ENCODE data around the gene KEL. TPM values are rescaled to one million over a fixed set of nuclear protein-coding genes. Genes with fewer than 3 reads are reported as not detected.

KEL gene
- total RNA-seq, 1 donor, result not detected

- H3K79me2 ChIP-seq (ENCODE audit: insufficient read depth, low read length), result no peaks in the 10 kb centered on the region
- H2AFZ ChIP-seq (ENCODE audit: low read length), result no peak overlapping the region
- H3K4me3 ChIP-seq (ENCODE audit: insufficient read depth, low read length), result no peak overlapping the region
- no peak overlapping the region for H3K27ac ChIP-seq (ENCODE audit: low read depth, low read length)
- DNase-seq (ENCODE audit: insufficient read length, low spot score, missing footprints), result no peak
- H3K27me3 ChIP-seq (ENCODE audit: insufficient read depth, low read length), result no peaks in the 10 kb centered on the region
- H4K20me1 ChIP-seq (ENCODE audit: insufficient read depth, low read length), result no peaks in the 10 kb centered on the region
- H3K4me2 ChIP-seq (ENCODE audit: insufficient read depth, low read length), result no peak overlapping the region
- H3K9me3 ChIP-seq (ENCODE audit: low read depth, low read length), result no peaks in the 10 kb centered on the region
- TF ChIP-seq, protein P1, sequence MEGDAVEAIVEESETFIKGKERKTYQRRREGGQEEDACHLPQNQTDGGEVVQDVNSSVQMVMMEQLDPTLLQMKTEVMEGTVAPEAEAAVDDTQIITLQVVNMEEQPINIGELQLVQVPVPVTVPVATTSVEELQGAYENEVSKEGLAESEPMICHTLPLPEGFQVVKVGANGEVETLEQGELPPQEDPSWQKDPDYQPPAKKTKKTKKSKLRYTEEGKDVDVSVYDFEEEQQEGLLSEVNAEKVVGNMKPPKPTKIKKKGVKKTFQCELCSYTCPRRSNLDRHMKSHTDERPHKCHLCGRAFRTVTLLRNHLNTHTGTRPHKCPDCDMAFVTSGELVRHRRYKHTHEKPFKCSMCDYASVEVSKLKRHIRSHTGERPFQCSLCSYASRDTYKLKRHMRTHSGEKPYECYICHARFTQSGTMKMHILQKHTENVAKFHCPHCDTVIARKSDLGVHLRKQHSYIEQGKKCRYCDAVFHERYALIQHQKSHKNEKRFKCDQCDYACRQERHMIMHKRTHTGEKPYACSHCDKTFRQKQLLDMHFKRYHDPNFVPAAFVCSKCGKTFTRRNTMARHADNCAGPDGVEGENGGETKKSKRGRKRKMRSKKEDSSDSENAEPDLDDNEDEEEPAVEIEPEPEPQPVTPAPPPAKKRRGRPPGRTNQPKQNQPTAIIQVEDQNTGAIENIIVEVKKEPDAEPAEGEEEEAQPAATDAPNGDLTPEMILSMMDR (IDR thresholded peaks at IDR 0.05; ENCODE audit: extremely low read depth, low read depth, low read length), result no peak
- no peaks in the 10 kb centered on the region for H3K4me1 ChIP-seq (ENCODE audit: insufficient read depth, low read length)
- no peaks in the 10 kb centered on the region for H3K36me3 ChIP-seq (ENCODE audit: insufficient read depth, low read length)
These were observed 6.1 kb upstream of the KEL start for GRCh38 chr7:142968229-142968628.

DNA sequence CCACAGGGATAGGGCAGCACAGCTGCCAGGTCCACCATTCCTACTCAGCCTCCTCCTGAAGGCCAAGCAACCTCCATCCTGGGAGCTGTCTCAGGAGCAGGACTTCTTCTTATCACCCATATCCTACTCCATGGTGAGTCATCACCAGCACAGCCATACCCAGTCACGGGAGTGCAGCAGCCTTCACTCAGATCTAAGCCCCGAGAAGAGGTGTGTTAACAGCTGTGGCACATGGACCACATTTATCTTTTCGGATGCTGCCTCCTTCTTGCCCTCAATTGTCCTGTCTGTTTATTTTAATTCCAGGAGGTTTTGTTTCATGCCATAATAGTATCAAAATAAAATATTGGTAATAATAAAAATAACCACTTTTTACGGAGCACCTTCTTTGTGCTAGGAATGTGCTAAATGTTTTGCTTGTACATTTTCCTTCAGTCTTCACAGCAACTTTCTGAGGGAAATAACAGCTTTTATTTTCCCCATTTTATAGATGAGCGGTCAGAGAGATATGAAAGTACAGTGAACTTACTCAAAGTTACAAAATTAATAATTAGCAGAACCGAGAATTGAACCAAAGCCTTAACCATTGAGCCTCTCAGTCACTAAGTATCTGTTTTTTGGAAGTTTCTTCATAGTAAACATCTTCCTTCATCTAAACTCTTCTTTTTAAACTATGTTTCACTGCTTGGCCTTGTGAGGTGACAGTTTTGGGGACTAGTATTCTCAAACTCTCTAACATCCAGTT is 2.5 kb upstream of the KEL start:
- Histone ChIP-seq H2AFZ (ENCODE audit: low read length) (no peak overlapping the region), H3K27me3 (ENCODE audit: insufficient read depth, low read length) (no peaks in the 10 kb centered on the region), H3K9me3 (ENCODE audit: low read depth, low read length) (no peaks in the 10 kb centered on the region), H3K79me2 (ENCODE audit: insufficient read depth, low read length) (no peaks in the 10 kb centered on the region), H3K4me3 (ENCODE audit: insufficient read depth, low read length) (no peak overlapping the region), H3K4me1 (ENCODE audit: insufficient read depth, low read length) (no peaks in the 10 kb centered on the region), H3K27ac (ENCODE audit: low read depth, low read length) (no peak overlapping the region), H3K4me2 (ENCODE audit: insufficient read depth, low read length) (no peak overlapping the region), H4K20me1 (ENCODE audit: insufficient read depth, low read length) (no peaks in the 10 kb centered on the region), H3K36me3 (ENCODE audit: insufficient read depth, low read length) (no peaks in the 10 kb centered on the region)
- DNase-seq (ENCODE audit: insufficient read length, low spot score, missing footprints), result no peak
- TF ChIP-seq, protein P1 (IDR thresholded peaks at IDR 0.05; ENCODE audit: extremely low read depth, low read depth, low read length), result no peak

- Histone ChIP-seq H3K36me3 (ENCODE audit: insufficient read depth, low read length) (no peaks in the 10 kb centered on the region), H3K27ac (ENCODE audit: low read depth, low read length) (no peak overlapping the region), H3K79me2 (ENCODE audit: insufficient read depth, low read length) (no peaks in the 10 kb centered on the region), H3K4me1 (ENCODE audit: insufficient read depth, low read length) (no peaks in the 10 kb centered on the region), H3K4me2 (ENCODE audit: insufficient read depth, low read length) (no peak overlapping the region), H4K20me1 (ENCODE audit: insufficient read depth, low read length) (no peaks in the 10 kb centered on the region), H3K27me3 (ENCODE audit: insufficient read depth, low read length) (no peaks in the 10 kb centered on the region), H3K9me3 (ENCODE audit: low read depth, low read length) (no peaks in the 10 kb centered on the region), H3K4me3 (ENCODE audit: insufficient read depth, low read length) (no peak overlapping the region), H2AFZ (ENCODE audit: low read length) (no peak overlapping the region)
- no peak for DNase-seq (ENCODE audit: insufficient read length, low spot score, missing footprints)
- TF ChIP-seq, protein P1 (IDR thresholded peaks at IDR 0.05; ENCODE audit: extremely low read depth, low read depth, low read length), result no peak
These were observed 1.8 kb upstream of the KEL start for GRCh38 chr7:142963993-142964392.

- TF ChIP-seq, protein P1 (IDR thresholded peaks at IDR 0.05; ENCODE audit: extremely low read depth, low read depth, low read length), result no peak
- Histone ChIP-seq H3K4me2 (ENCODE audit: insufficient read depth, low read length) (no peak overlapping the region), H3K27me3 (ENCODE audit: insufficient read depth, low read length) (no peaks in the 10 kb centered on the region), H3K9me3 (ENCODE audit: low read depth, low read length) (no peaks in the 10 kb centered on the region), H3K27ac (ENCODE audit: low read depth, low read length) (no peak overlapping the region), H3K36me3 (ENCODE audit: insufficient read depth, low read length) (no peaks in the 10 kb centered on the region), H3K79me2 (ENCODE audit: insufficient read depth, low read length) (no peaks in the 10 kb centered on the region), H2AFZ (ENCODE audit: low read length) (no peak overlapping the region), H3K4me3 (ENCODE audit: insufficient read depth, low read length) (no peak overlapping the region), H3K4me1 (ENCODE audit: insufficient read depth, low read length) (no peaks in the 10 kb centered on the region), H4K20me1 (ENCODE audit: insufficient read depth, low read length) (no peaks in the 10 kb centered on the region)
- no peak for DNase-seq (ENCODE audit: insufficient read length, low spot score, missing footprints)
These were observed 828 bp upstream of the KEL start for GRCh38 chr7:142962991-142963390.
